Activated T-helper 17 cell treated with anti-CD3 and anti-CD28 coated beads, Interleukin-2, amount 50 U/mL, for 72 hours (primary cell): ENCODE measurements around the gene PSEN1. TPM values are rescaled to one million over a fixed set of nuclear protein-coding genes. Genes with fewer than 3 reads are reported as not detected.

Source experiments
- ATAC-seq: fragments of 150-1000 bp; cut with Tn5 transposase; replicated peaks from 2 replicates; pipeline ENCODE4 v1.10.0; 2021; ENCODE audit warnings: mild to moderate bottlenecking, moderate library complexity
- H3K27ac Mint-ChIP-seq: one replicate; pipeline ENCODE4 v1.8.0; 2022; ENCODE audit warnings: mixed read lengths
- H3K27me3 Mint-ChIP-seq: one replicate; pipeline ENCODE4 v1.8.0; 2022; ENCODE audit warnings: mixed read lengths
- H3K36me3 Mint-ChIP-seq: one replicate; pipeline ENCODE4 v1.8.0; 2022; ENCODE audit warnings: low read depth, mild to moderate bottlenecking, mixed read lengths
- H3K4me1 Mint-ChIP-seq: one replicate; pipeline ENCODE4 v1.8.0; 2022; ENCODE audit warnings: mixed read lengths
- H3K4me3 Mint-ChIP-seq: one replicate; pipeline ENCODE4 v1.8.0; 2022; ENCODE audit warnings: mild to moderate bottlenecking, mixed read lengths
- H3K9me3 Mint-ChIP-seq: one replicate; pipeline ENCODE4 v1.8.0; 2022; ENCODE audit warnings: mixed read lengths
- total RNA-seq, 2 donors: library from RNA; stranded (reverse); gene quantifications; one replicate each; pipeline ENCODE4 v1.2.3, GENCODE V29; 2022

The PSEN1 gene
- total RNA-seq, result 10 to 100 TPM; 33.8 to 37.8 TPM

- Mint-ChIP-seq H3K27ac (peak within 1 kb of the TSS; percentile 79), H3K4me1 (peaks cover 21% of the 10 kb centered on the region), H3K27me3 (no peaks in the 10 kb centered on the region), H3K9me3 (peaks cover 12% of the 10 kb centered on the region), H3K36me3 (peaks cover 11% of the 10 kb centered on the region), H3K4me3 (peak within 1 kb of the TSS; percentile 89)
- ATAC-seq, result peak; percentile 96
These were observed at the start of gene PSEN1 for GRCh38 chr14:73136387-73137225. Gene PSEN1, plus strand, starts transcription at chr14:73136507. Its CDS starts 11,513 bp downstream, at chr14:73148020.

DNA sequence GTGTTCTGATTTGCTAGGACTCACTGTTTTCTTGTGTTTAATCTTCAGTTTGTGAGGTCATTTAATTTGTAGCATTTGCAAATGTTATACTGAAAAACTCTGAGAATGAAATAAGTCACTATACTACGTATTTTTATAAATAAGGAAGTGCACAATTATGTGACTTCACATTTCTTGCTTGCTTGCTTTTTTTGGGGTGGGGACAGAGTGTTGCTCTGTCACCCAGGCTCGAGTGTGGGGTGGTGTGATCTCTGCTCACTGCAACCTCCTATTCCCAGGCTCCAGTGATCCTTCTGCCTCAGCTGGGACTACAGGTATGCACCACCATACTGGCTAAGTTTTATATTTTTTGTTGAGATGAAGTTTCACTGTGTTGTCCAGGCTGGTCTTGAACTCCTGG is 45.3 kb upstream of the PSEN1 start:
- peaks cover 99% of the 10 kb centered on the region for H3K36me3 Mint-ChIP-seq

GRCh38 chr14:73097421-73097820 is 38.9 kb upstream of the PSEN1 start:
- no peak overlapping the region for H3K4me3 Mint-ChIP-seq
- H3K36me3 Mint-ChIP-seq, result peaks cover 99% of the 10 kb centered on the region
- H3K27ac Mint-ChIP-seq, result peak overlapping the region; percentile 68
- H3K4me1 Mint-ChIP-seq, result no peaks in the 10 kb centered on the region
- H3K27me3 Mint-ChIP-seq, result no peaks in the 10 kb centered on the region
- no peaks in the 10 kb centered on the region for H3K9me3 Mint-ChIP-seq
- no peak for ATAC-seq

More for the DNA sequence above, 45.3 kb upstream of the PSEN1 start:
- H3K4me1 Mint-ChIP-seq, result no peaks in the 10 kb centered on the region
- no peak overlapping the region for H3K4me3 Mint-ChIP-seq
- H3K27me3 Mint-ChIP-seq, result no peaks in the 10 kb centered on the region
- no peak overlapping the region for H3K27ac Mint-ChIP-seq
- H3K9me3 Mint-ChIP-seq, result no peaks in the 10 kb centered on the region
- no peak for ATAC-seq

GRCh38 chr14:73100334-73100733 is 36.0 kb upstream of the PSEN1 start:
- Mint-ChIP-seq H3K36me3 (peaks cover 99% of the 10 kb centered on the region), H3K27me3 (no peaks in the 10 kb centered on the region), H3K9me3 (no peaks in the 10 kb centered on the region), H3K4me3 (no peak overlapping the region), H3K4me1 (no peaks in the 10 kb centered on the region), H3K27ac (no peak overlapping the region)
- ATAC-seq, result no peak

DNA sequence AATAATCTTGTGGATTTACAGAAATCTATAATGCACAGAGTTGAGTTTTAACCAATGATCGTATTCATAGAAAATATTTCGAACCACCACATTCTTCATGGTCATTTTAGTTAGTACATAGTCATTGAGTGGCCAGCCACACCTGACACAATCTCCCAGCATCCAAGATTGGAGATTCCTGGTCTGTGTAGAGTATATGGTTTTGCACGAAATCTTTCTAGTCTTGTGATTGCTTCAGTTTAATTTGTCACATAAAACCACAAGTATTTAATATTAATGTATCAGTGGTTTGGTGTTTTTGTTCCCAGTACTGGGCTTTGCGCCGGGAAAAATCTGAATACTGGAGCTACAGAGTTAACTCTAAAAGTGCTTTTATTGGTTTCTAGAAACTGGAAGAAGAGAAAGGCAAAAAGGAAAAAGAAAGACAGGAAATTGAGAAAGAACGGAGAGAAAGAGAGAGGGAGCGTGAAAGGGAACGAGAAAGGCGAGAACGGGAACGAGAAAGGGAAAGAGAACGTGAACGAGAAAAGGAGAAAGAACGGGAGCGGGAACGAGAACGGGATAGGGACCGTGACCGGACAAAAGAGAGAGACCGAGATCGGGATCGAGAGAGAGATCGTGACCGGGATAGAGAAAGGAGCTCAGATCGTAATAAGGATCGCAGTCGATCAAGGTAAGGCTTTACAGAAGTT is 33.4 kb upstream of the PSEN1 start:
- H3K27ac Mint-ChIP-seq, result no peak overlapping the region

GRCh38 chr14:73105050-73105449 is 31.3 kb upstream of the PSEN1 start:
- no peak overlapping the region for H3K27ac Mint-ChIP-seq
- H3K27me3 Mint-ChIP-seq, result no peaks in the 10 kb centered on the region
- no peaks in the 10 kb centered on the region for H3K9me3 Mint-ChIP-seq
- no peak for ATAC-seq
- H3K4me3 Mint-ChIP-seq, result no peak overlapping the region
- H3K36me3 Mint-ChIP-seq, result peaks cover 98% of the 10 kb centered on the region
- H3K4me1 Mint-ChIP-seq, result no peaks in the 10 kb centered on the region

More for the DNA sequence above, 33.4 kb upstream of the PSEN1 start:
- no peak for ATAC-seq
- Mint-ChIP-seq H3K9me3 (no peaks in the 10 kb centered on the region), H3K27me3 (no peaks in the 10 kb centered on the region), H3K36me3 (peaks cover 100% of the 10 kb centered on the region), H3K4me3 (no peak overlapping the region), H3K4me1 (no peaks in the 10 kb centered on the region)

DNA sequence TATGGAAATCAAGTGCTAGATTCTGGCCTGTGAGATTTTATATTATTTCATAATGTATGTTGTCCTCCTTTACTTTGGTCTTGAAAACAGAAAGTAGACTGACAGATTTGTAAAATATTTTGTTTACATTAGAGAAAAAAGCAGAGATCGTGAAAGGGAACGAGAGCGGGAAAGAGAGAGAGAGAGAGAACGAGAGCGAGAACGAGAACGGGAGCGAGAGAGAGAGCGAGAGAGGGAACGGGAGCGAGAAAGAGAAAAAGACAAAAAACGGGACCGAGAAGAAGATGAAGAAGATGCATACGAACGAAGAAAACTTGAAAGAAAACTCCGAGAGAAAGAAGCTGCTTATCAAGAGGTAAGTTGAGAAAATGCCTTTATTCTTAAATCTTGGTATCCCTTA is 30.6 kb upstream of the PSEN1 start:
- H3K4me3 Mint-ChIP-seq, result no peak overlapping the region
- H3K9me3 Mint-ChIP-seq, result no peaks in the 10 kb centered on the region
- H3K36me3 Mint-ChIP-seq, result peaks cover 98% of the 10 kb centered on the region
- H3K27me3 Mint-ChIP-seq, result no peaks in the 10 kb centered on the region
- H3K27ac Mint-ChIP-seq, result peak overlapping the region; percentile 8
- no peak for ATAC-seq
- no peaks in the 10 kb centered on the region for H3K4me1 Mint-ChIP-seq

- H3K4me3 Mint-ChIP-seq, result no peak overlapping the region
These were observed 20.1 kb upstream of the PSEN1 start for GRCh38 chr14:73116079-73116665.

GRCh38 chr14:73124180-73124894 is 12.0 kb upstream of the PSEN1 start:
- ATAC-seq, result no peak
- H3K4me3 Mint-ChIP-seq, result no peak overlapping the region
- H3K9me3 Mint-ChIP-seq, result no peaks in the 10 kb centered on the region
- H3K27ac Mint-ChIP-seq, result no peak overlapping the region
- no peaks in the 10 kb centered on the region for H3K4me1 Mint-ChIP-seq
- H3K36me3 Mint-ChIP-seq, result peaks cover 67% of the 10 kb centered on the region
- H3K27me3 Mint-ChIP-seq, result no peaks in the 10 kb centered on the region

More at GRCh38 chr14:73116079-73116665, 20.1 kb upstream of the PSEN1 start:
- Mint-ChIP-seq H3K4me1 (peaks cover 7% of the 10 kb centered on the region), H3K27me3 (no peaks in the 10 kb centered on the region), H3K9me3 (no peaks in the 10 kb centered on the region), H3K36me3 (peaks cover 93% of the 10 kb centered on the region), H3K27ac (peak overlapping the region; percentile 39)
- ATAC-seq, result no peak

DNA sequence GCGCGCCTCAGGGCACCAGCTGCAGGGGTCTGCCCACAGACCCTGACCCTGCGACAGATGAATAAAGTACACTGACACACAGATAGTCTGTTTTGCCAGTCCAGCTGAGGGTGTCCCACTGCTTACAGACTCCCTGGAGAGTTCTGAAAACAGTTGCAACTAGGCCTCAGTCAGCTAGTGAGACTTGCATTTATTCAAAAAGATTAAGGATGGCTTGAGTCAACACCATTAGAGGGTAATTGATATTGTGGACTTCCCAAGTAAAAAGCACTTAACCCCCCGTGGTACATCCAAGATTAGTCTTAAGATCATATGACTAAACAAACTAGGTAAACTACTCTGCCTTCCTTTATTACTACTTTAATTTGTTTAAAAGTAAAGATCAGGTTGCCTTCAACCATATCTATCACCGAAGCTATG is 11.1 kb upstream of the PSEN1 start:
- no peaks in the 10 kb centered on the region for H3K9me3 Mint-ChIP-seq
- H3K36me3 Mint-ChIP-seq, result peaks cover 59% of the 10 kb centered on the region
- no peak for ATAC-seq

DNA sequence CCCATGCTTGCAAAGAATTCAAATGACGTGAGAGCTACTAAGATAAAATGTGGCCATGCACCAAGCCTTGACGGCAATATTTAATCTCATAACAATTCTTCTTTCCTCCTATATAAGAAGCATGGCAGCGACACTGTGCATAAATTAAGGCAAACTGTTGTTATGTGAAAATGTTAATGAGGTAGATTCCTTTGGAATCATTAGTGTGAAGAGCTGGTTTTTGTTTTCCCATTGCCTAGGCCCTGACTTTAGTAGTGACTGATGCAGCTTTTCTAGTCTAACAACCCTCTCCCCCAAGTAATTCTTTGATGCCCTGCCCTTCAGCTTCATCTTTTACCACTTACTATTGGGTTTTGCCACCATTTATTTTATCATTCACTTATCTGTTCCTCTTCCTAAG is 10.6 kb upstream of the PSEN1 start:
- ATAC-seq, result no peak
- no peaks in the 10 kb centered on the region for H3K4me1 Mint-ChIP-seq

More for the DNA sequence above, 11.1 kb upstream of the PSEN1 start:
- no peak overlapping the region for H3K4me3 Mint-ChIP-seq
- no peak overlapping the region for H3K27ac Mint-ChIP-seq
- H3K4me1 Mint-ChIP-seq, result no peaks in the 10 kb centered on the region
- H3K27me3 Mint-ChIP-seq, result no peaks in the 10 kb centered on the region

GRCh38 chr14:73133795-73134194 is 2.5 kb upstream of the PSEN1 start:
- Mint-ChIP-seq H3K27ac (no peak overlapping the region), H3K36me3 (peaks cover 11% of the 10 kb centered on the region), H3K27me3 (no peaks in the 10 kb centered on the region), H3K4me3 (no peak overlapping the region), H3K9me3 (peaks cover 12% of the 10 kb centered on the region), H3K4me1 (peaks cover 14% of the 10 kb centered on the region)
- no peak for ATAC-seq

More for the DNA sequence above, 10.6 kb upstream of the PSEN1 start:
- Mint-ChIP-seq H3K27ac (no peak overlapping the region), H3K4me3 (no peak overlapping the region), H3K36me3 (peaks cover 53% of the 10 kb centered on the region), H3K9me3 (no peaks in the 10 kb centered on the region), H3K27me3 (no peaks in the 10 kb centered on the region)

DNA sequence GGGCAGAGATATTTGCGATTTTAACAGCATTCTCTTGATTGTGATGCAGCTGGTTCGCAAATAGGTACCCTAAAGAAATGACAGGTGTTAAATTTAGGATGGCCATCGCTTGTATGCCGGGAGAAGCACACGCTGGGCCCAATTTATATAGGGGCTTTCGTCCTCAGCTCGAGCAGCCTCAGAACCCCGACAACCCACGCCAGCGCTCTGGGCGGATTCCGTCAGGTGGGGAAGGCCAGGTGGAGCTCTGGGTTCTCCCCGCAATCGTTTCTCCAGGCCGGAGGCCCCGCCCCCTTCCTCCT is 271 bp upstream of the PSEN1 start:
- peaks cover 11% of the 10 kb centered on the region for H3K36me3 Mint-ChIP-seq
- peak overlapping the region; percentile 89 for H3K4me3 Mint-ChIP-seq
- ATAC-seq, result no peak
- H3K4me1 Mint-ChIP-seq, result peaks cover 19% of the 10 kb centered on the region
- peaks cover 12% of the 10 kb centered on the region for H3K9me3 Mint-ChIP-seq
- H3K27me3 Mint-ChIP-seq, result no peaks in the 10 kb centered on the region
- peak overlapping the region; percentile 79 for H3K27ac Mint-ChIP-seq

DNA sequence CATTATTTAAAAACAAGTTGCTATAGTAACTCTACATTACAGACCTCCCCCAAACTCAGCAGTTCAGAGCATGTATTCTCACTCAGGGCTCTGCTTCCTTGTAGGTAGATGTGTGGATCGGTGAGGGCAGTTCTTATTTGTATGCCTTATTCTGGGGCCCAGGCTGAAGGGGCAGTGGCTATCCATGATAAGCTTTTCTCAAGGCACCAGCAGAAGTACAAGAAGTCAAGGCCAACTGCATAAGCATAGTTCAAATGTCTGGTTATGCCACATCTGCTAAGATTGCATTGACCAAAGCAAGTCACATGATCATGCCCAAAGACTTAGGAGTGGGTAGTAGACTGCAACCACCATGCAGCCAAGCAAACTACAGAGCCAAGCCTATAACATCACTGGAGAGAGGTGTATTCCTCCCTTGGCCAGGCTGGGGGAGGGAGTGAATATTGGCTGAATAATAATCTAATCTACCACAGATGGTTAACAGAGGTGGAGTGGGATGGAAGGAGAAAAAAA is 4.6 kb downstream of the PSEN1 start:
- Mint-ChIP-seq H3K27me3 (no peaks in the 10 kb centered on the region), H3K4me1 (peaks cover 28% of the 10 kb centered on the region), H3K9me3 (no peaks in the 10 kb centered on the region), H3K4me3 (peak overlapping the region; percentile 5), H3K36me3 (peaks cover 11% of the 10 kb centered on the region), H3K27ac (no peak overlapping the region)
- no peak for ATAC-seq
